ENCODE measurements around the gene CIDEB. TPM values are rescaled to one million over a fixed set of nuclear protein-coding genes. Genes with fewer than 3 reads are reported as not detected.

The CIDEB gene
- total RNA-seq, 1 experiment from 2014 or later, result 0.22 TPM

GRCh38 chr14:24285351-24285750, 22.4 kb downstream of the CIDEB start:
- H3K27me3 ChIP-seq (ENCODE audit: insufficient read depth, low read length), result no peaks in the 10 kb centered on the region
- intact Hi-C loops (cut with micrococcal nuclease), result no loop called here
- no peaks in the 10 kb centered on the region for H3K9me2 ChIP-seq (ENCODE audit: insufficient read depth)
- POLR2A ChIA-PET, result interaction anchor here (0.7 kb wide), 1 partner anchor 15 kb away, joined by 3 read pairs; no protein-coding TSS in a partner anchor
- no peak overlapping the region for H3K27ac ChIP-seq (ENCODE audit: low read depth, low read length)
- no peaks in the 10 kb centered on the region for H3K9me3 ChIP-seq (ENCODE audit: control insufficient read depth in 1 of 2, insufficient read depth in 1 of 2, low read depth in 1 of 2, low read length in 2 of 2)
- H4K20me1 ChIP-seq (ENCODE audit: insufficient read depth), result no peaks in the 10 kb centered on the region
- TF ChIP-seq SP1 (IDR thresholded peaks at IDR 0.05; ENCODE audit: low read depth) (no peak), FOSL1 (IDR thresholded peaks at IDR 0.05; ENCODE audit: low read depth) (no peak), CTCF (IDR thresholded peaks at IDR 0.05 in 2 of 3, conservative IDR thresholded peaks at IDR 0.05 in 1 of 3; ENCODE audit: borderline replicate concordance in 1 of 3, insufficient read depth in 1 of 3, low read depth in 2 of 3, low read length in 2 of 3) (no peak), EZH2phosphoT487 (IDR thresholded peaks at IDR 0.05; ENCODE audit: borderline replicate concordance) (no peak), RAD21 (IDR thresholded peaks at IDR 0.05; ENCODE audit: low read depth) (no peak), ELF1 (IDR thresholded peaks at IDR 0.05; ENCODE audit: borderline replicate concordance, low read depth) (no peak), ZNF274 (IDR thresholded peaks at IDR 0.05; ENCODE audit: low read depth, low read length) (no peak), EGR1 (IDR thresholded peaks at IDR 0.05; ENCODE audit: low read depth) (no peak), SIN3A (IDR thresholded peaks at IDR 0.05; ENCODE audit: low read depth) (no peak), MAX (IDR thresholded peaks at IDR 0.05) (no peak), POLR2A (IDR thresholded peaks at IDR 0.05; ENCODE audit: borderline replicate concordance, extremely low read depth, insufficient read depth, insufficient read length) (no peak), POLR2AphosphoS5 (IDR thresholded peaks at IDR 0.05; ENCODE audit: low read depth, low read length) (no peak)
- TF ChIP-seq, protein P1, sequence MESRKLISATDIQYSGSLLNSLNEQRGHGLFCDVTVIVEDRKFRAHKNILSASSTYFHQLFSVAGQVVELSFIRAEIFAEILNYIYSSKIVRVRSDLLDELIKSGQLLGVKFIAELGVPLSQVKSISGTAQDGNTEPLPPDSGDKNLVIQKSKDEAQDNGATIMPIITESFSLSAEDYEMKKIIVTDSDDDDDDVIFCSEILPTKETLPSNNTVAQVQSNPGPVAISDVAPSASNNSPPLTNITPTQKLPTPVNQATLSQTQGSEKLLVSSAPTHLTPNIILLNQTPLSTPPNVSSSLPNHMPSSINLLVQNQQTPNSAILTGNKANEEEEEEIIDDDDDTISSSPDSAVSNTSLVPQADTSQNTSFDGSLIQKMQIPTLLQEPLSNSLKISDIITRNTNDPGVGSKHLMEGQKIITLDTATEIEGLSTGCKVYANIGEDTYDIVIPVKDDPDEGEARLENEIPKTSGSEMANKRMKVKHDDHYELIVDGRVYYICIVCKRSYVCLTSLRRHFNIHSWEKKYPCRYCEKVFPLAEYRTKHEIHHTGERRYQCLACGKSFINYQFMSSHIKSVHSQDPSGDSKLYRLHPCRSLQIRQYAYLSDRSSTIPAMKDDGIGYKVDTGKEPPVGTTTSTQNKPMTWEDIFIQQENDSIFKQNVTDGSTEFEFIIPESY (IDR thresholded peaks at IDR 0.05; ENCODE audit: extremely low read depth, insufficient replicate concordance, low read length), result no peak
- TF ChIP-seq, protein P2, sequence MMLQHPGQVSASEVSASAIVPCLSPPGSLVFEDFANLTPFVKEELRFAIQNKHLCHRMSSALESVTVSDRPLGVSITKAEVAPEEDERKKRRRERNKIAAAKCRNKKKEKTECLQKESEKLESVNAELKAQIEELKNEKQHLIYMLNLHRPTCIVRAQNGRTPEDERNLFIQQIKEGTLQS (IDR thresholded peaks at IDR 0.05), result no peak
- CTCF ChIA-PET, result no interaction called here
- no TSS peak for BruUV-seq (replicated peaks)
- no peak for ATAC-seq
- H3K4me1 ChIP-seq (ENCODE audit: control insufficient read depth in 1 of 2, insufficient read depth in 2 of 2, low read length in 2 of 2), result no peaks in the 10 kb centered on the region
- H3K4me2 ChIP-seq (ENCODE audit: low read length), result no peak overlapping the region
- H3K9ac ChIP-seq (ENCODE audit: low read length), result no peak overlapping the region
- RAD21 ChIA-PET (ENCODE audit: low non-redundant PET in 1 of 2, low total read pairs in 2 of 2, uncharacterized antibody in 2 of 2, unreplicated experiment in 2 of 2), result no interaction called here
- no peak overlapping the region for H3K4me3 ChIP-seq (replicated peaks in 1 of 2; ENCODE audit: low read depth in 1 of 2, low read length in 2 of 2)
- DNase-seq (ENCODE audit: low read depth, low spot score), result no peak
- H3K79me2 ChIP-seq (ENCODE audit: insufficient read depth, low read length), result no peaks in the 10 kb centered on the region
- H2AFZ ChIP-seq (ENCODE audit: low read depth, low read length, poor library complexity, severe bottlenecking), result no peak overlapping the region
- H3K36me3 ChIP-seq (ENCODE audit: control insufficient read depth in 1 of 2, insufficient read depth in 2 of 2, low read length in 2 of 2), result peaks cover 3 to 4% of the 10 kb centered on the region in 2 experiments; a peak in 2 of 4 replicates

Measured in HCT116 (cell line).